LoVo (cell line): ENCODE data around the gene CPEB4.

Source experiments
- DNase-seq: peaks from one replicate; pipeline ENCODE4 v3.0.0-alpha.2; 2016; ENCODE audit warnings: low spot score

The CPEB4 gene

GRCh38 chr5:173973616-173973969 lies 85.4 kb downstream of the CPEB4 start:
- no peak for DNase-seq

DNA sequence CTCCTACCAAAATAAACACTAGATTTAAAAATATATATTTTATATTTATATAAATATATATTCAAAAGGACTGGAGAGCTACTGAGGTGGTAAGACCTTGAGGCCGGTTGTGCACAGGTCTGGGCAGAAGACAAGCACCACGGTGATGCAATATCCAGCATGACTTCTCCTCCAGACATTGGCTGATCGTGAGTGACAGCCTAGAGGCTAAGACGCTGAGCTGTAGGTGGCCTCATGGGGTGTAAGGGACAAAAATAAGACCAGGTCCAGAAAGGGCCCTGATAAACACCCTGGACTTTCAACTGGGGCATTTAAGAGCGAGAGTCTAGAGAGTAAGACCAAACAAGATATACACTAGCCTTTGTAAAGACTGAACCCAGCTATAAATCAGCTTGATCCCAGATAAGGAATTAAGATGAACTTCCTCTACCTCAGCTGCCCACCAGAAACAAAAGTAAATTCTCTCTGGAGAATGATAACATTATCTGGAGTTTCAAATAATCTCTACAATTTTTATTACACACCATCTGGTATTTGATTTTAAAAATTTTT lies 86.6 kb downstream of the CPEB4 start:
- DNase-seq: no peak

DNA sequence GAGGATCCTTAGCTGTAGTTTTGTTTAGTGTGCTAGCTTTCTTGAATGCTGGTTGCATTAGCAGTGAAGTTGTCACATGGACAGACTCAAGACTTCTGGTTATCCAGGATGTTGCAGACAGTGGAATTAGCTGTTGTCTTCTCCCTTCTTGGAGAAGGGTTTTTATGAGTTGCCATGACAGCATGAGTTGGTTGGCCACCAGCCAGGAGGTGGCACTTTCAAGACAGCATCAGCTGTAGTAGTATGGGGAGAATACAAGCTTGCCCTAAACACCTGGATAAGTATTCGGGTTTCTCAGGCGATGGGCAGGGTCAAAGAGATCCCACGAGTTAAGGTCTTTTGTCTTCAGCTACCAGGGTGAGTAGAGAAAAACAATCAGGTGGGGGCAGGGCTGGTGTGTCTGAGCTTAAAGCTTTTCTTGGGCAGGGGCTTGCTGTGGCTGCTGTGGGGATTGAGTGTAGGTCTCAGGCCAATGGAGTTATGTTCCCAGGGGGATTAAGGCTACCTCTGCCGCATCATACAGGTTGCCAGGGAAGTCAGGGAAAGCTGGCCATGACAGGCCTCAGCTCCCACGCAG lies 93.1 kb downstream of the CPEB4 start:
- DNase-seq: no peak

DNA sequence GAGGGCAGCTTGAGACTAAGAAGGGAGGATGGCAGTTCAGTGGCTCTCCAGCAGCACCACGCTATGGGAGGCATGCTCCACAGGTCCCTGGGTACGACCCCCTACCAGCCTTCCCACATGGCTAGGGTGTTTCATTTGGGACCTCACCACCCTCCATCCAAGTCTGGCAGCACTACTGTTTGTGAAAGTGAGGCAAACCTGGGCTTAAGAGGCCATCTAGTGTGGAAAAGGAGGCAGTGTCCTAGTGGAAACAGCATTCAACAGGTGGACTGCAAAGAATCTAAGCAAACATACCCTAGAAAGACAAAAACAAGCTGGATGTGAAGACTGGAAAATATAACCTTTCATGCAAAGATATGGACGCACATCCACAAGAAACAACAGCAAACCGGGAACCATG lies 96.1 kb downstream of the CPEB4 start:
- DNase-seq: peak; percentile 8

DNA sequence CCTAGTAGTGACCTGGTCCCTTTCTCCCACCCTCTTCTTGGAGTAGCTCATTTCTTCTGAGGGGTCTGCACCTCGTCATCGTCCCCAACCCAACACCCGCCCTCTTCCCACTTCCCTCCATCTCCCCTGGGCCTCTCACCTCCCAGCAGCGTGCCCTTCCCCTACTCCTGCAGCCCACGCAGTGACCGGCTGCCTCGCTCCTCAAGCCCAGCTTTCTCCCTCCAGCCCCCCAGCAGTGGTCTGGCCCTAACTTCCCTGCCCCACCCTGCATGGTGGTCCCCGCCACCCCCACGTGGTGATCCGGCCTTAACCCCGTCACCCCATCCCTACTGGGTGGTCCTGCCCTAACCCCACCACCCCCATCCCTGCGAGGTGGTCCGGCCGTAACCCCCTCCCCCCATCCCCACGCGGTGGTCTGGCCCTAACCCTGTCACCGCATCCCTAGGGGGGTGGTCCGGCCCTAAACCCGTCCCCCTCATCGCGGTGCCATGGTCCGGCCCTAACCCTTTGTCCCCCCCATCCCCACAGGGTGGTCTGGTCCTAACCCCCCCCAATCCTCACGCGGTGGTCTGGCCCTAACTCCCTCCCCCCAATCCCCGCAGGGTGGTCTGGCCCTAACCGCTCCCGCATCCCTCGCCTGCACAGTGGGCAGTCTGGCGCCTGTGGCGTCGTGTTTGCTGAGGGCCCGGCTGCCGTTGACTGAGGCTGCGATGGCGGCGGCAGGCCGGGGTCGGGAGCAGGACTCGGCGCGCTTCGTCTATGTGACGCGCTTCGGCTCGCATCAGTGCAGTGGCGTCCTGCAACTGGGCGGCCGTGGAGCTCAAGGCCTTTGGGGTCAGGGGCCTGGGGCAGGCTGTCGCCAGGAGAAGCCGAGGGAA lies 100.6 kb downstream of the CPEB4 start, which contains the start of gene C5orf47:
C5orf47 (plus strand) TSS at position 617 of the 878 bp plus-strand sequence; CDS start at position 711, 94 bp downstream.
- no peak for DNase-seq

DNA sequence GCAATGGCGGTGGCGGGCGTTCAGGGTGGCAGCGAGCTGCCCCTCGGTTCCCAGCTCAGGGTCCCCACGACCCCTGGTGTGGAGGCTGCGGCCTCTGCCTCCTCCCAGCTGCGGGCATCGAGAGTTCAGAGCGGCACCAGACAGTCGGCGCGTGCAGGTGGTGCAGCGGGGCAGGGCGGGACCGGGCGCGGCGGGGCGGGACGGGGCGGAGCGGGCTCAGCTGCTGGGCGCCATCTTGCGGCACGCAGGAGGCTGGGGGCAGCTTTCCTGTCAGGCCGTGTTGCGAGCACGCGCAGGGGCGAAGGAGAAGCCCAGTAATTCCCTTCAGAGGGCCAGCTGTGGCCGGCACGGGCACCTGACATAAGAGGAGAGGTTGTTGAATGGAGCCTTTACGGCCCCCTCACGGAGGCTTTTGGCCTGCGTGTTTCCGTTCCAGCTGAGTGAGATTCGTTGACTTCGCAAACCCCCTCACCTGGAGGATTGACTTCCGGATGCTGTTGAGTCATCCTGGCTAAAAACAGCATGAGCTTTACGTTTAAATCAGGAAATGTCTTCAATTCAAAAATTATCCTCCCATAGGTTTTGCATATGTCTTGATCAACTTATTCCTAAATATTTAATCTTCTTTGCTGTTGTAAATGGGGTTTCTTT lies 101.4 kb downstream of the CPEB4 start:
- DNase-seq: no peak

DNA sequence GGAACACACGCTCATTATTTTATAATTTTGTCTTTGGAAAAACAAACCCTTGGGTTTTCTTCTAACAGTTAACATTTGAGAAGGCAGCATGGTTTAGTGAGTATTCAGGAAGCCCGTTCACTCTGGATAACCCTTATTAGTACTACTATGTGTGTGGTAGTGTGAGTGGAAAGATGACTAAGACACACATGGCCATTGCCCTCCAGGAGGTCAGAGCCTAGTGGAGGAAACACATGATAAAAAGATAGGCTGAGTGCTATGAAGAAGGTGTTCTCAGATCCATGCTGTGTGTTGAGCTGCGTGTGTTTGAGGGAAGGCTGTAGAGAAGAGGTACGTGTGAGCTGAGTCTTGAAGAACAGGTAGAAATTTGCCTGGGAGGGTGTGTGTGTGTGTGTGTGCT lies 109.2 kb downstream of the CPEB4 start:
- no peak for DNase-seq

- DNase-seq: no peak
Observed at GRCh38 chr5:173998531-173998930, 110.4 kb downstream of the CPEB4 start.

DNA sequence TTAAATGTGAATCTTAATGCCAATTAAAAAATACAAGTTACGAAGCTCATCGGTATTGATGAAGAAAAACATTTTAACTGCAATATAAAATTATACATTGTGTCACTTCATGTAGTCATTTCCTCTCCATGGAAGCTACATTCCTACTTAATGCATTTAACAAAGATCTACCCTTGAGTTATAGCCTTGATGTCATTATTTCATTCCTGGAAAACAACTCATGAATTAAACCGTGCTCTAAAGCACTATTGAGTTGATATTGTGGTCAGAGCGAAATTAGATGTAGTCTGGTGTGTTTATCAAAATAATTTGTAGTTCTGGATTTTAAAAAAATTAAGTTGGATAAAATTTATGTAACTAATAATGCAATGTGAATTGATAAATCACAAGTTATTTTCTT lies 111.9 kb downstream of the CPEB4 start:
- no peak for DNase-seq

GRCh38 chr5:174003795-174004194 lies 115.6 kb downstream of the CPEB4 start:
- DNase-seq: no peak

GRCh38 chr5:174008922-174009321 lies 120.8 kb downstream of the CPEB4 start:
- no peak for DNase-seq

GRCh38 chr5:174010365-174010764 lies 122.2 kb downstream of the CPEB4 start:
- no peak for DNase-seq

DNA sequence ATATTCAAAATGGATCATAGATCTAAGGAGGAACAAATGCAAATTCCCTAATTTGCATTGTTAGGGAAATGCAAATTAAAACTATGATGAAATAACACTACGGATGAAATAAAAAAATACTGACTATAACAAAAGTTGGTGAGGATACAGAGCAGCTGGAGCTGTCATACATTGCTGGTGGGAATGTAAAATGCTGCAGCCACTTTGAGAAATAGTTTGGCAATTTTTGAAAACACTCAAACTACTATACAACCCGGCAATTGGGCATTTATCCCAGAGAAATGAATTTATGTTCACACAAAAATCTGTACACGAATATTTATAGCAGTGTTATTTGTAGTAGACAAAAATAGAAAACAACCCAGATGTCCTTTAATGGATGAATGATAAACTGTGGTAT lies 123.3 kb downstream of the CPEB4 start:
- no peak for DNase-seq
